Naive B cell (primary cell): ENCODE data around the gene FOXB2. TPM values are rescaled to one million over a fixed set of nuclear protein-coding genes. Genes with fewer than 3 reads are reported as not detected.
A peak's percentile ranks its signal among the peaks of the same experiment; 100 is the strongest.
"Not testable (repeated sequence)": the region's sequence is repeated elsewhere in the genome, so short reads cannot be mapped to it uniquely, and the experiment has no call there.

Source experiments
- ATAC-seq, 2 donors: fragments of 150-1000 bp; cut with Tn5 transposase; 2 replicates each; pipeline ENCODE4 v1.10.0; 2021; ENCODE audit warnings: low read depth in 2 of 2, mild to moderate bottlenecking in 2 of 2, moderate library complexity in 2 of 2
- DNase-seq: peaks from one replicate; pipeline ENCODE4 v3.0.0; 2022
- H3K27ac Mint-ChIP-seq, 6 donors: one replicate each; pipeline ENCODE4 v1.8.0; 2020 to 2022; ENCODE audit warnings: mild to moderate bottlenecking in 6 of 6, mixed read lengths in 6 of 6, moderate library complexity in 5 of 6, inconsistent platforms in 2 of 6
- H3K27me3 Mint-ChIP-seq, 3 donors: one replicate each; pipeline ENCODE4 v1.8.0; 2021 to 2022; ENCODE audit warnings: mixed read lengths in 3 of 3, mild to moderate bottlenecking in 1 of 3
- H3K36me3 Mint-ChIP-seq, 2 donors: one replicate each; pipeline ENCODE4 v1.8.0; 2020 to 2022; ENCODE audit warnings: mixed read lengths in 2 of 2, inconsistent platforms in 1 of 2, mild to moderate bottlenecking in 1 of 2
- H3K4me1 Mint-ChIP-seq, 3 donors: one replicate each; pipeline ENCODE4 v1.8.0; 2020 to 2022; ENCODE audit warnings: mixed read lengths in 3 of 3, inconsistent platforms in 1 of 3, mild to moderate bottlenecking in 1 of 3, moderate library complexity in 1 of 3
- H3K4me3 Mint-ChIP-seq, 8 donors: one replicate each; pipeline ENCODE4 v1.8.0; 2020 to 2022; ENCODE audit warnings: mild to moderate bottlenecking in 8 of 8, mixed read lengths in 8 of 8, moderate library complexity in 8 of 8, inconsistent platforms in 2 of 8
- H3K9me3 Mint-ChIP-seq, 7 donors: one replicate each; pipeline ENCODE4 v1.8.0; 2020 to 2022; ENCODE audit warnings: mixed read lengths in 7 of 7, mild to moderate bottlenecking in 5 of 7, inconsistent platforms in 2 of 7, moderate library complexity in 1 of 7
- polyA plus RNA-seq, 6 donors: library from polyadenylated mRNA; unstranded; fragments of 300-500 nt; fragmentation: Illumina TruSeq; gene quantifications; one replicate each; pipeline ENCODE4 v1.2.3, GENCODE V29; 2021; ENCODE audit warnings: low read depth in 6 of 6

FOXB2 gene
- not detected for polyA plus RNA-seq

GRCh38 chr9:77019236-77019925, at the start of gene FOXB2:
FOXB2 (plus strand) TSS chr9:77019655; CDS start chr9:77019655, 0 bp downstream.
- Mint-ChIP-seq H3K27me3 (peaks cover 50 to 86% (median 79%) of the 10 kb centered on the region in 3 donors), H3K27ac (peak within 1 kb of the TSS in 2 of 6 donors; percentile 51 to 73), H3K4me3 (peak within 1 kb of the TSS; percentile 43 to 81 (median 64)), H3K9me3 (peaks cover 0 to 20% (median 12%) of the 10 kb centered on the region in 7 donors), H3K4me1 (peaks cover 28 to 36% (median 33%) of the 10 kb centered on the region in 3 donors), H3K36me3 (peaks cover 4 to 17% of the 10 kb centered on the region in 2 donors)
- DNase-seq (no peak), ATAC-seq (no peak)

DNA sequence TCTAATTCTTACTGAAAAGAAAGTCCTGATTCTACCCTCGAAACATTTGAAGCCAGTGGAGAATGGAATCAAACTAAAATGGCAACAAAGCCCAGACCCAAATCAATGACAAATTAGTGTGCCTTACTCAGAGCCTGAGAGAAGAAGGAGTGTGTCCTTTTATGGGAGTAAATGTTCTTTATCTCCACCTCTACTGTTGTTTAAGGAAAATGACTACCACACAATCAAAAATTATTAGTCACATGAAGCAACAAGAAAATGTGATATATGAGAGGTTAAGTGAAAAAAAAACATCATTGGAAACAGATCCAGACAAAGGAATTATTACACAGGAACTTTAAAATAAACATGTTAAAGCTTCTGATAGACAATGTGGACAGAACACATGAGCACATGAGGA, 49.7 kb upstream of the FOXB2 start:
- Mint-ChIP-seq H3K27me3 (peaks cover under 1 to 17% (median 11%) of the 10 kb centered on the region in 3 donors), H3K27ac (no peak overlapping the region), H3K4me1 (no peaks in the 10 kb centered on the region), H3K4me3 (no peak overlapping the region), H3K9me3 (peaks cover 0 to 24% (median 7%) of the 10 kb centered on the region in 7 donors), H3K36me3 (no peaks in the 10 kb centered on the region)
- DNase-seq: no peak
- ATAC-seq: no peak

DNA sequence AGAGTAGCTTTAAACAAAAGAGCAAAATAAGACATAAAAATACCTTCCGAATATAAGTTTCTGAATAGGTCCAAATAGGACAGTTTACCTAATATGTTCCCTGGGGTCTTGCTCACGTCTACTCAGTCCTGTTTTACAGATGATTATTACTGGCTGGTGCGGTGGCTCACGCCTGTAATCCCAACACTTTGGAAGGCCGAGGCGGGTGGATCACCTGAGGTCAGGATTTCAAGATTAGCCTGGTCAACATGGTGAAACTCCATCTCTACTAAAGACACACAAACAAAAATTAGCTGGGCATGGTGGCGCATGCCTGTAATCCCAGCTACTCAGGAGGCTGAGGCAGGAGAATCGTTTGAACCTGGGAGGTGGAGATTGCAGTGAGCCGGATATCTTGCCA, 40.6 kb upstream of the FOXB2 start:
- DNase-seq, H3K9me3 Mint-ChIP-seq, H3K36me3 Mint-ChIP-seq, H3K27ac Mint-ChIP-seq, H3K4me1 Mint-ChIP-seq, ATAC-seq: not testable (repeated sequence)
- H3K27me3 Mint-ChIP-seq: peaks cover 17 to 23% (median 23%) of the 10 kb centered on the region in 3 donors
- peak overlapping the region in 1 of 8 donors; percentile 22 for H3K4me3 Mint-ChIP-seq

- no peaks in the 10 kb centered on the region for H3K4me1 Mint-ChIP-seq
Measured at GRCh38 chr9:76980566-76980965, 38.9 kb upstream of the FOXB2 start.

GRCh38 chr9:76984486-76984885, 35.0 kb upstream of the FOXB2 start:
- H3K27ac Mint-ChIP-seq: no peak overlapping the region
- H3K4me3 Mint-ChIP-seq: no peak overlapping the region
- ATAC-seq (no peak), DNase-seq (no peak)
- peaks cover 0 to 13% (median 7%) of the 10 kb centered on the region in 3 donors for H3K27me3 Mint-ChIP-seq
- H3K4me1 Mint-ChIP-seq: no peaks in the 10 kb centered on the region
- H3K36me3 Mint-ChIP-seq: no peaks in the 10 kb centered on the region
- no peaks in the 10 kb centered on the region for H3K9me3 Mint-ChIP-seq

More at GRCh38 chr9:76980566-76980965, 38.9 kb upstream of the FOXB2 start:
- no peak for DNase-seq
- Mint-ChIP-seq H3K4me3 (no peak overlapping the region), H3K9me3 (no peaks in the 10 kb centered on the region), H3K36me3 (no peaks in the 10 kb centered on the region), H3K27me3 (peaks cover 22 to 23% (median 22%) of the 10 kb centered on the region in 3 donors), H3K27ac (no peak overlapping the region)
- no peak for ATAC-seq

GRCh38 chr9:76985581-76985980, 33.9 kb upstream of the FOXB2 start:
- peaks cover 9 to 15% (median 14%) of the 10 kb centered on the region in 3 donors for H3K27me3 Mint-ChIP-seq
- ATAC-seq (no peak), DNase-seq (no peak)
- no peak overlapping the region for H3K27ac Mint-ChIP-seq
- H3K4me3 Mint-ChIP-seq: no peak overlapping the region
- no peaks in the 10 kb centered on the region for H3K4me1 Mint-ChIP-seq
- no peaks in the 10 kb centered on the region for H3K36me3 Mint-ChIP-seq
- H3K9me3 Mint-ChIP-seq: no peaks in the 10 kb centered on the region

DNA sequence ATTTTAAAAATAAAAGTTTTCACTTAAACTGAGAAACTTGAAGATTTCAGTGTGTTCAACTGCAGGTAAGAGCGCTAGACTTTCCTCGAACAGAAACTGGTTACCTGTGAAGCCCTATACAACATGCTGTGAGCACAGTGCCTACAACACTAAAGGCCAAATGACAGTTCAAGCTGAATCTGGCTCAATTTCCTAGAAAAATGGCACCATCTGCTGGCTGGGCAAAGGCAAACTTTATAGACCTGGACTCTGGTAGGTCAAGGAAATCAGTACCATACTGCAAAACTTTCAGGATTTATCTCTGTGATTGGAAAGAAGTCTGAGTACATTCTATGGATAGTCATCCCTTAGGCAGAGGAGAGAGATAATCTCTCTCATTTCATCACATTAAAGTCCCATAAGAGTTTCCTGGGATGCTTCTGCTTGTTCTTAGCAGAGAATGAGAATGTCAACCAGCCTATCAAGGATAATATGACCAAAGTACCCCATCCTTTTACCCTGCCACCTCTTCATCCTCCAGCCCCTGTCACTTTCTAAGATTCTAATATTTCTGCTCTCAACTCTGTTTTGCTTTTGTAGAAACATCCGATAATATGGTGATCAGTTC, 31.8 kb upstream of the FOXB2 start:
- no peak overlapping the region for H3K27ac Mint-ChIP-seq
- no peaks in the 10 kb centered on the region for H3K4me1 Mint-ChIP-seq
- DNase-seq: no peak
- H3K4me3 Mint-ChIP-seq: no peak overlapping the region
- H3K9me3 Mint-ChIP-seq: no peaks in the 10 kb centered on the region
- no peak for ATAC-seq
- no peaks in the 10 kb centered on the region for H3K36me3 Mint-ChIP-seq
- H3K27me3 Mint-ChIP-seq: peaks cover 15 to 22% (median 16%) of the 10 kb centered on the region in 3 donors

- Mint-ChIP-seq H3K4me1 (no peaks in the 10 kb centered on the region), H3K9me3 (no peaks in the 10 kb centered on the region), H3K27ac (no peak overlapping the region), H3K4me3 (no peak overlapping the region), H3K36me3 (no peaks in the 10 kb centered on the region), H3K27me3 (peaks cover 20 to 22% (median 21%) of the 10 kb centered on the region in 3 donors)
- ATAC-seq (no peak), DNase-seq (no peak)
Measured at GRCh38 chr9:76988941-76989340, 30.5 kb upstream of the FOXB2 start.

- no peak overlapping the region for H3K27ac Mint-ChIP-seq
- H3K27me3 Mint-ChIP-seq: peaks cover 21 to 24% (median 24%) of the 10 kb centered on the region in 3 donors
- H3K4me3 Mint-ChIP-seq: no peak overlapping the region
- no peaks in the 10 kb centered on the region for H3K4me1 Mint-ChIP-seq
- H3K36me3 Mint-ChIP-seq: no peaks in the 10 kb centered on the region
- DNase-seq (no peak), ATAC-seq (no peak)
- H3K9me3 Mint-ChIP-seq: no peaks in the 10 kb centered on the region
Measured at GRCh38 chr9:76989501-76989900, 30.0 kb upstream of the FOXB2 start.

DNA sequence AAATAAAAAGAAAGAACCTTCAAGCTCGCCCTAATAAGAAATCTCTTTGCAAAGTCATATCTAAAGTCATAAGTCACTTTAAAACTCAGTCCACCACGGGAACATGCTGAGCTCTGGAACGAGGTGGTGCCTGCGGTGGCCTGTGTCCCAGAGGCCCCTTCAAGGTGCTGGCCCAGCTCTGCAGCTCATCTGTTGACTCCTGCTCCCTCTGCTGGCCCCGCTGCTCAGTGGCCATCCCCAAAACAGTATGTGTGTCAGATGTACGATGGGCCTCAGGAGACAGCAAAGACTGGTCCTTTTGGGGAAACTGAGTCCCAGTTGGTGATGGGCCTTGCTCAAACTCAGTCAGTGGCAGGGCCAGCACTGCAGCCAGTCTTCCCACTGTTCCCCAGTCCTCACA, 22.8 kb upstream of the FOXB2 start:
- no peak for ATAC-seq
- DNase-seq: no peak
- no peak overlapping the region for H3K4me3 Mint-ChIP-seq
- no peak overlapping the region for H3K27ac Mint-ChIP-seq
- no peaks in the 10 kb centered on the region for H3K36me3 Mint-ChIP-seq
- H3K27me3 Mint-ChIP-seq: peaks cover 26 to 30% (median 29%) of the 10 kb centered on the region in 3 donors
- H3K9me3 Mint-ChIP-seq: peaks cover 0 to 5% (median 0%) of the 10 kb centered on the region in 7 donors
- no peaks in the 10 kb centered on the region for H3K4me1 Mint-ChIP-seq

DNA sequence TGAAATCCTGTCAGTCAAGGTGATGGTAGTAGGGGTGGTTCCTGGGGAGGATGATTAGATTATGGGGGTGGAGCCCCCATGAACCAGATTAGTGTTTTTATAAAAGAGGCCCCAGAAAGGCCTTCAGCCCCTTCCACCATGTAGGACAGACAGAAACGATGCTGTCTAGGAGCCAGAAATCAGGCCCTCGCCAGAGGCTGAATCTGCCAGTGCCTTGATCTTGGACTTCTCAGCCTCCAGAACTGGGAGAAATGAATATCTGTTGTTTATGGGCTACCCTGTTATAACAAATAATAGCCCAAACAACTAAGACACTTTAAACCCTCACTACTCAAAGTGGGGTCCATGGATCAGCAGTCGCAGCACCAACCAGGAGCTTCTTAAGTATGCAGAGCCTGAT, 20.2 kb upstream of the FOXB2 start:
- no peak for DNase-seq
- Mint-ChIP-seq H3K27me3 (peaks cover 34 to 50% (median 45%) of the 10 kb centered on the region in 3 donors), H3K9me3 (peaks cover 0 to 5% (median 0%) of the 10 kb centered on the region in 7 donors), H3K36me3 (no peaks in the 10 kb centered on the region), H3K27ac (no peak overlapping the region), H3K4me3 (peak overlapping the region in 1 of 8 donors; percentile 29), H3K4me1 (no peaks in the 10 kb centered on the region)
- no peak for ATAC-seq

- Mint-ChIP-seq H3K27ac (no peak overlapping the region), H3K4me1 (no peaks in the 10 kb centered on the region), H3K9me3 (peaks cover 0 to 5% (median 0%) of the 10 kb centered on the region in 7 donors), H3K27me3 (peaks cover 33 to 54% (median 50%) of the 10 kb centered on the region in 3 donors), H3K4me3 (no peak overlapping the region), H3K36me3 (no peaks in the 10 kb centered on the region)
- no peak for ATAC-seq
- DNase-seq: no peak
Measured at GRCh38 chr9:77000330-77000729, 19.1 kb upstream of the FOXB2 start.

- Mint-ChIP-seq H3K27me3 (peaks cover 38 to 65% (median 58%) of the 10 kb centered on the region in 3 donors), H3K36me3 (no peaks in the 10 kb centered on the region), H3K9me3 (peaks cover 0 to 5% (median 0%) of the 10 kb centered on the region in 7 donors), H3K4me3 (no peak overlapping the region), H3K27ac (no peak overlapping the region), H3K4me1 (no peaks in the 10 kb centered on the region)
- no peak for DNase-seq
- ATAC-seq: no peak
Measured at GRCh38 chr9:77003366-77003765, 16.1 kb upstream of the FOXB2 start.

GRCh38 chr9:77005216-77005615, 14.2 kb upstream of the FOXB2 start:
- Mint-ChIP-seq H3K36me3 (no peaks in the 10 kb centered on the region), H3K27me3 (peaks cover 41 to 69% (median 58%) of the 10 kb centered on the region in 3 donors), H3K4me1 (no peaks in the 10 kb centered on the region), H3K4me3 (no peak overlapping the region), H3K9me3 (peaks cover 0 to 5% (median 0%) of the 10 kb centered on the region in 7 donors), H3K27ac (peak overlapping the region in 1 of 6 donors; percentile 33)
- ATAC-seq (no peak), DNase-seq (no peak)
